Measurements from ENCODE around the gene DGKB. TPM values are rescaled to one million over a fixed set of nuclear protein-coding genes. Genes with fewer than 3 reads are reported as not detected.

Gene DGKB
- total RNA-seq, 1 experiment from 2014 or later, result not detected

GRCh38 chr7:14322724-14323123 lies 579.8 kb downstream of the DGKB start:
- no peak for TF ChIP-seq CTCF (IDR thresholded peaks at IDR 0.05; ENCODE audit: unreplicated experiment)
- Mint-ChIP-seq H3K4me3 (ENCODE audit: unreplicated experiment) (no peak overlapping the region), H3K27ac (ENCODE audit: low read depth, unreplicated experiment) (no peak overlapping the region), H3K27me3 (ENCODE audit: insufficient read depth, unreplicated experiment) (no peaks in the 10 kb centered on the region), H3K4me1 (ENCODE audit: insufficient read depth, unreplicated experiment) (no peaks in the 10 kb centered on the region), H3K36me3 (ENCODE audit: insufficient read depth, unreplicated experiment) (no peaks in the 10 kb centered on the region), H3K9me3 (ENCODE audit: unreplicated experiment) (no peaks in the 10 kb centered on the region)
- DNase-seq (ENCODE audit: unreplicated experiment), result no peak
- BruUV-seq (replicated peaks), result no TSS peak
- ChIA-PET CTCF (interaction anchor here (1.3 kb wide), 1 partner anchor 11 kb away, joined by 3 read pairs; no protein-coding TSS in a partner anchor), POLR2A (interaction anchor here (0.5 kb wide), 1 partner anchor 174 kb away, joined by 3 read pairs; no protein-coding TSS in a partner anchor)
- intact Hi-C loops (cut with micrococcal nuclease), result no loop called here

- ChIA-PET POLR2A (interaction anchor here (0.5 kb wide), 1 partner anchor 173 kb away, joined by 3 read pairs; no protein-coding TSS in a partner anchor), CTCF (no interaction called here)
- no TSS peak for BruUV-seq (replicated peaks)
- Mint-ChIP-seq H3K27me3 (ENCODE audit: insufficient read depth, unreplicated experiment) (no peaks in the 10 kb centered on the region), H3K36me3 (ENCODE audit: insufficient read depth, unreplicated experiment) (no peaks in the 10 kb centered on the region), H3K4me1 (ENCODE audit: insufficient read depth, unreplicated experiment) (no peaks in the 10 kb centered on the region), H3K27ac (ENCODE audit: low read depth, unreplicated experiment) (no peak overlapping the region), H3K9me3 (ENCODE audit: unreplicated experiment) (no peaks in the 10 kb centered on the region), H3K4me3 (ENCODE audit: unreplicated experiment) (no peak overlapping the region)
- intact Hi-C loops (cut with micrococcal nuclease), result no loop called here
- peak; percentile 80 for DNase-seq (ENCODE audit: unreplicated experiment)
- TF ChIP-seq CTCF (IDR thresholded peaks at IDR 0.05; ENCODE audit: unreplicated experiment), result no peak
These were observed 580.6 kb downstream of the DGKB start for GRCh38 chr7:14321947-14322346.

GRCh38 chr7:14309432-14309831 lies 593.1 kb downstream of the DGKB start:
- ChIA-PET POLR2A (no interaction called here), CTCF (no interaction called here)
- no peak for DNase-seq (ENCODE audit: unreplicated experiment)
- Mint-ChIP-seq H3K27ac (ENCODE audit: low read depth, unreplicated experiment) (no peak overlapping the region), H3K36me3 (ENCODE audit: insufficient read depth, unreplicated experiment) (no peaks in the 10 kb centered on the region), H3K4me1 (ENCODE audit: insufficient read depth, unreplicated experiment) (no peaks in the 10 kb centered on the region), H3K27me3 (ENCODE audit: insufficient read depth, unreplicated experiment) (no peaks in the 10 kb centered on the region), H3K4me3 (ENCODE audit: unreplicated experiment) (no peak overlapping the region), H3K9me3 (ENCODE audit: unreplicated experiment) (peaks cover 6% of the 10 kb centered on the region)
- intact Hi-C loops (cut with micrococcal nuclease), result no loop called here
- TF ChIP-seq CTCF (IDR thresholded peaks at IDR 0.05; ENCODE audit: unreplicated experiment), result no peak
- no TSS peak for BruUV-seq (replicated peaks)

GRCh38 chr7:14305233-14305866 lies 597.2 kb downstream of the DGKB start:
- CTCF ChIA-PET, result no interaction called here
- H3K27ac Mint-ChIP-seq (ENCODE audit: low read depth, unreplicated experiment), result no peak overlapping the region
- BruUV-seq (replicated peaks), result no TSS peak
- H3K27me3 Mint-ChIP-seq (ENCODE audit: insufficient read depth, unreplicated experiment), result no peaks in the 10 kb centered on the region
- peaks cover 6% of the 10 kb centered on the region for H3K9me3 Mint-ChIP-seq (ENCODE audit: unreplicated experiment)
- peak; percentile 37 for DNase-seq (ENCODE audit: unreplicated experiment)
- no peak for TF ChIP-seq CTCF (IDR thresholded peaks at IDR 0.05; ENCODE audit: unreplicated experiment)
- no peaks in the 10 kb centered on the region for H3K4me1 Mint-ChIP-seq (ENCODE audit: insufficient read depth, unreplicated experiment)
- intact Hi-C loops (cut with micrococcal nuclease), result no loop called here
- H3K4me3 Mint-ChIP-seq (ENCODE audit: unreplicated experiment), result no peak overlapping the region
- POLR2A ChIA-PET, result interaction anchor here (0.6 kb wide), 1 partner anchor 258 kb away, joined by 4 read pairs; no protein-coding TSS in a partner anchor
- H3K36me3 Mint-ChIP-seq (ENCODE audit: insufficient read depth, unreplicated experiment), result no peaks in the 10 kb centered on the region

Measured in MCF 10A (cell line).